NCI-H345 (cell line): ENCODE results near the gene LRRK1.

Experiments used
- DNase-seq: peaks from one replicate; lab custom pipeline; 2025; lab: John Stamatoyannopoulos, UW

Gene LRRK1

DNA sequence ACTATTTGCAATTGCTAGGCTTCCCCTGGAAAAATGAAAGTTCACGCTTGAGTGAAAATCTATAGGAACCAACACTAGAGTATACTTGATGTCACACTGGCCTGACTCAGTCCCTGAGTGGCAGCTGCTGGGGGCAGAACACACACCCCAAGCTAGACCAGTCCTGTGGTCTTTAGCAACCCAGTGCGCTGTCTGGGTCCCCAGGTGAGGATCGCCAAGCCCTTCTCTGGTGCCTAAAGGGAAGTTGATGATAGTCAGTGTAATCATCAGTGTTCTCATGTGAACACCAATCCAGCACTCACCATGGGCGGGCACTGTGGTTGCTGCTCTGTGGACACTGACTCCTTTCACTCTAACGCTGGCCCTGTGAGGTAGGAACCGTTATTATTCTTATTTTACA, 28.3 kb upstream of the LRRK1 start:
- no peak for DNase-seq

DNA sequence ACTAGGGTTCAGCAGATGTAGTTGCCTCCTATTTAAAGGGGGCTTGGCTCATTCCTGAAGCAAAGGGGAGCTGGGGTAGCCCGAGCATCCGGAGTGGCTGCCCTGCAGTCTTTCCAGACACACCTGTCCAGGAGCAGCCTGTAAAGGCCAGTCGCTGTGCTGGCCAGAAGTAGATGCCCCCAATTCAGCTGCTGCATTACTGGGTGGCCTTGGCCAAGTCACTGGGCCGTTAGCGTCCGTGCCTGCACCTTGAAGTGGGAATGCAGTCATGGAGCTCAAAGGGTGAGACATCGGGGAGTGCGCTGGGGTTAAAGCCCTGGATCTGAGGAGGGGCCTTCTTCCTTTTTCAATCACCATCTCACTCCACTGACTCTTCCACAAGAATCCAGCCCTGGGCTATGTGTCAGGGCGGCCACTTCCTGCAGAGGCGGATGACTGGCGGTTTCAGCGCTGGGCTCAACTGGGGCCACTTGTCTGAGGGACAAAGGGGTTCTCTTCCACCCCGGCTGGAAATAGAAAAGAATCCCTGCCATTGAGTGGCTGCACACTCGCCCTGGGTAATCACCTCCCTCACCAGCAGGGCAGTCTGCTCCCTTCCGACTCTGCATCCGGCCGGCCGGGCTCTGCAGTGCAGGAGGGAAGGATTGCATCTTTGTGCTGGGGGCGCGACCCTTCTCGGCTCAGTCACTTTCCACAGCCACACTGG, 27.7 kb upstream of the LRRK1 start:
- DNase-seq = no peak

DNA sequence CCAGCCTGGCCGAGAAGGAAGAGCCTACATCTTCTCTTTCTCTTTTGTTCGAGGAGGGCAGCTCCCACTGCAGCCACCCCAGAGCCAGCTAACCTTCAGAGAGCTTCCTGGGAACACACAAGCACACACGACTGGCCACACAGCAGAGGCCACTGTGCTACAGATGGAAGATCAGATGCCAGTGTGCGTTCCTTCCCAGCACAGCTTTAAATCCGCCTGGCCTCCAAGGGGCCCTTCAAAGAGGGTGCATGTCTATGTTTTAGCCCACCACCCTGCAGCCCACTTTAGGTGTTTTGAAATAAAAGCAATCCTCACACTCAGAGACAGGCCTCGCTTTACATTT, 27.2 kb upstream of the LRRK1 start:
- no peak for DNase-seq

DNA sequence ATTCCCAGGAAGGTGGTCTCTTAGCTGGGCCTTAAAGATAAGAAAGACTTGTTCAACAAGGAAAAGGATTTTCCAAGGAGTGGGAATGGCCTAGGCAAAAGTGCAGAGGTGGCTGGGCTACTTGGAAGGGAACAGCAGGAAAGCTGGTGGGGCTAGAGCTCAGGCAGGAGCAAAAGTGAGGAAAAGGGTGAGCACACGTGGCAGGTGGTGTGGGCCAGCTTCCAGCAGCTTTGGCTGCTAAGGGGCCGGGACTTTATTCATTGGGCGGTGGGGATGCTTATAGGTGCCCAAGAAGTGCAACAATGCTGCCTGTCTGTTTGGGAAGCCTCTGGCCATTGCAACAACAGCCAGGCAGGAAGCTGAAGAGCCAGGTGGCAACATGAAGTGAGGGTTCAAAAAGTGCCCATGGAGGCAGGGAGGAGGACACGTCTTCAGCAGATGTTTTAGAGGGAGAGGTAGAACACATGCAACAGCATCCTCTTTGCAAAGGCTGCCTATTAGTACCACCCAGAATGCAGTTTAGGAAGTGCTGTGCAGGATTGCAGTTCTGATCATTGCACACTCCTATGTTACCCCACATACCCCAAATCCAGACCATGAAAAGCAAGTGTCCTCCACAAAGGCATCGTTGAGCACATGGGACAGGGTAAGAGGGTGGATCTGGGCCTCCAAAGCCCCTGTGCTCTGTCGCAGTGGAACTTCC, 25.7 kb upstream of the LRRK1 start:
- no peak for DNase-seq

DNA sequence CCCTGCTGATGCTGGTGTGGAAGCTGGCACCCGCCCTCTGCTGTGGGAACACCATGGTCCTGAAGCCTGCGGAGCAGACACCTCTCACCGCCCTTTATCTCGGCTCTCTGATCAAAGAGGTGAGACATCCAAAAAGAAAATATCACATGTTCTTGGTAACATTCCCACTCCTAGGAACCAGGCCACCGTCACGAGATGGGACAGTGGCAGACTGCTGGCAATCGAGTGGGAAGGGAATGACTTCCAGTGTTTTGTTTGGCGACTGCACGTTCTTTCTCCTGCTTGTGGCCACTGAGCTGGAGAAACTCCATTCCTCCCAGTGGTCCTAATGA, 25.2 kb upstream of the LRRK1 start:
- no peak for DNase-seq

DNA sequence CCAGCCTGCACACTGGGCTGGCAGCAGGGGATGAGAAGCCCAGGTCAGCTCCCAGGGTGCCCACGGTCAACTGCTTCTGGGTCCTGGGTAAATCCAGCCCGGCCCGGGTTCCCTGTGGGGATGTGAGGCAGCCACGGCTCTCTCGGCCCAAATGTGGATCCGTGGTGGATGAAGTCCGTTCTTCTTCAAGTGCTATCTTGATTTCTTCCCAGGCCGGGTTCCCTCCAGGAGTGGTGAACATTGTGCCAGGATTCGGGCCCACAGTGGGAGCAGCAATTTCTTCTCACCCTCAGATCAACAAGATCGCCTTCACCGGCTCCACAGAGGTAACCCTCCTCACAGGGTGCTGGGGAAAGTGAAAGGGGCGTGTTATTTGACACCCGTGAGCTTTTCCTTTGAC, 23.4 kb upstream of the LRRK1 start:
- no peak for DNase-seq

DNA sequence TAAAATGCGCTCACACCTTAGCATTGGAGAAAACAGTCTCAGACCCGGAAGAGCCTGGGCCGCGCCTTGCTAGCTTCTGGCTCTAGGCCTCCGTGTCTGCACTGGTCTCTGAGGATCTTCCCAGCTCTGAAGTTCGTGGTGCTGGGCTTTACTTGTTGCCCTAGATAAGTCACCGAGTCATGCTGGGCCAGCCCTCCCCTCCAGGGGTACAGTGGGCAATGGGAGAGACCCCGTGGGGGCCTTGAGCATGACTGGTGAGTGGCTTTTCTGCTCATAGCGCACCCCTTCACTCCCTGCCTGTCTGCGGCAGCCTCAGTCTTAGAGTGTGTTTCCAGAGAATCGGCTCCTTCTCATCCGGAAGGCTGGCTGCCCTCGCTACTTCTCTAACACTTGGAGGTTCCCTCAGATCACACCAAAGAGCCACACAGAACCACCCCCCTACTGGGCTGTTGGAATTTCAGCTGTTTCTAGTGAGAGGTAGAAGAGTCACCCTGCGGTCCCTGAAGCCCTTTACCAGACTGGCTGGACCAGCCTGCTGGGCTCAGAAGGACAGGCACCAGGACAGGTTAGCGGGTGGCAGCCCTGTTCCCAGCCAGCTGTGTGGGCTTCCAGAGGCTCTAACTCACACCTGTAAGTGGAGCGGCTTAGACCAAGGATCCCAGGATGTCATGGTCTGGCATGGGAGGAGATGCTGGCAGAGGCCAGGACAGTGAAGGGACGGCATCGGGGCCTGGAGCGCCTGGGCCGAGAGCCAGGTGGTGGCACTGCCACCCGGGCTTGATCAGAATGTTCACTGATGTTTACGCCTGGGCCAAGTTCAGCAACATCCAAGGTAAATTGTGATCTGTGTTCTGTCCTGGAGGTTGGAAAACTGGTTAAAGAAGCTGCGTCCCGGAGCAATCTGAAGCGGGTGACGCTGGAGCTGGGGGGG, 21.7 kb upstream of the LRRK1 start:
- DNase-seq = no peak

DNA sequence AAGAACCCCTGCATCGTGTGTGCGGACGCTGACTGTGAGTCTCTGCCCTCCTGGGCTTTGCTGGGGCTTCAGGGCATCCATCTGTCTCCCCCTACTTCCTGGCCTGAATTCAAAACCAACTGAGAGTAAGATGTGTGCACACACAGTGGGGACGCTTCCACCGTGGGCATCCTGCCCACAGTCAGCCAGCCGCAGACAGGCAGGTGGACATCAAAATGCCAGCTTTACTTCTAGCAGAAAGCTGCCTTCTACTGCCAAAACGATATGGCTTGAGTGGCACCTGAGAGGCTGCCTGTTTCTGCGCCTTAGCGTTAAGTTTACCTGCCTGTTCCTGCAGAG, 21.0 kb upstream of the LRRK1 start:
- no peak for DNase-seq

DNA sequence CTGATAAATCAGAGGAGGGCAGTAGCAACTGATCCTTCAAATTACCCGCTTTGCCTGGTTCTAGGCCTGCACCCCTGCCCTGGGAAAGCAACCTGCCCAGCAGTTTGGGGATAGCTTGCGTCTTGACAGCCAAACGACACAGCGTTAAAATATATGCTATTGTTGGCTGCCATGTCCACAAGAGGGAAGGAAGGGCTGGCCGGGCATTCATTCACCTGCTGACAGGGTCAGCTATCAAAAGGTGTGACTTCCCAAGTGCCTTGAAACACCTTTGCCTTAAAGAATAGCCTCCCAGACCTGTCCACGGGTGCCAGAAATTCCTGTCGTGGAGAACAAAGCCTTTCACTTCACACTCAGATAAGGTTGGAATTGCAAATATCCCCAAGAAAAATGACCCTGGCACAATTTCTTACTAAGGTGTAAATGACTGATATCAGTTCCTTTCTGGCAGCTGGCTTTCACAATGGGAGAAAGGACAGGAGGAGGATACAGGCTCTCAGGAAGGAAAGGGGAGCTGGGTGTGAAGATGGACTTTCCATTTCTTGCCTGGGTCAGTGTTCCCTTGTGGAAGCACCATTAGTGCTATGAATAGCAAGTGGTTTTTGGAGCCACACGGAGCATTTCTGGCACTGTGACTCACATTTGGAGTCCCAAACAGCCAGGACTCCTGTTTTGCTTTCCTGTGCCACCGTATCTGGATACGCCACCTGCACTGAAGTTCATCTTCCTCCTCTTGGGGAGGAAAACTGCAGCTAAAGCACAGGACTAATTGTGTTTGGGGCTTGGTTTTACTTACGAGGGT, 20.3 kb upstream of the LRRK1 start:
- no peak for DNase-seq

DNA sequence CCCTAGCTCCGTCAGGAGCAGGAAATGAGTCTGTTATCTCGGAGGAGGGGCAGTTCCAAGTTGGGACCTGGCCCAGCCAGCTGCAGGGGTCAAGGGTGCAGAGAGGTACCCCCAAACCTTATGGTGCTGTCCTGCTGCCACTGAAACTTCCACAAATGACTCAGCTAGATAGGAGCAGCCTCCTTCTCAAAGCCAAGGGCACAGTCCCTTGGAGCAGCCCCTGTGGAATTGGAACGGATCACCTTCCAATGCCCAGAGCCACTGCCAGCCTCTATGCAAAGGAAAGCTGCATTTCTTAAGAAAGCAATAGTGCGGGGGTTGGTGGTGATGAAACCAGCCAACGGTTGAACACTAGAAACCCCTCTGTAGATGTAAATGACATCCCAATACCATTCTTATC, 19.6 kb upstream of the LRRK1 start:
- DNase-seq = no peak

DNA sequence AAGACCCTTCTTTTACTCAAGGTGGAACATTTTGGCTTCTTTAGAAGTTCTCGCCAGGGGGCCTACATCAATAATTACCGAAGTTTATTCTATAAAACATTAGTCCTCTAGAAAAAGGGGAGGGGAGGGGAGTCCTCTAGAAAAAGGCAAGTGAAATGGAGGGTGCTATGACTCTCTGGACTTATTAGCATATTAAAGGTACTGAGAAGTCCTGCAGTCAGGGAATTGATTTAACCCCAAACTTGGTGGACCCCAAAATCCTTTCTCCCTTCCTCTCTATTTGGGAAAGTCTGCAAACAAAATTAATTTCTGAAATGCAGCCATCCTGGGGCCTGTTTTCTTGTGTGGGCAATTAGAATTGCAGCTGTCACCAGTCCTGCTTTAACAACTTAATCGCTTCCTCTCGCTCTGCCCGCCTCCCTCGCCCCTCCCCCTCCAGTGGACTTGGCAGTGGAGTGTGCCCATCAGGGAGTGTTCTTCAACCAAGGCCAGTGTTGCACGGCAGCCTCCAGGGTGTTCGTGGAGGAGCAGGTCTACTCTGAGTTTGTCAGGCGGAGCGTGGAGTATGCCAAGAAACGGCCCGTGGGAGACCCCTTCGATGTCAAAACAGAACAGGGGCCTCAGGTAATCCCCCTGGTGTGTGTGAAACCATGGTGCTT, 18.9 kb upstream of the LRRK1 start:
- DNase-seq = no peak

DNA sequence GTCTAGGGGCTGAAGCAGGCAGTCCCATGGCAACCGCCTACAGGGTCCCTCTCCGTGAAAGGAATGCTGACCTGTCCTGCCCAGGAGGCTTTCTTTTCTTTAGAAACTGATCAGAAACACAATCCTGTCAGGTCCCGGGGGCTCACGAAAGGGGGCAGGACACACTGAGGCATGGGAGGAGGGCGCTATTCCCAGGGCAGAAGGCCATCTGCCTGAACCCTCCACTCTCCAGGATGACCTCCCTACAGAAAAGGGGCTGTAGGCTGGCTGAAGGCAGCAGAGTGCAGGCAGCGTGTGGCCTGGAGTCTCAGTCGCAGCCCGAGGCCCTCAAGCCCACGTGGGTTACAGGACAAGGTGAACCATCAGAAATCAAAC, 18.4 kb upstream of the LRRK1 start:
- DNase-seq = no peak

DNA sequence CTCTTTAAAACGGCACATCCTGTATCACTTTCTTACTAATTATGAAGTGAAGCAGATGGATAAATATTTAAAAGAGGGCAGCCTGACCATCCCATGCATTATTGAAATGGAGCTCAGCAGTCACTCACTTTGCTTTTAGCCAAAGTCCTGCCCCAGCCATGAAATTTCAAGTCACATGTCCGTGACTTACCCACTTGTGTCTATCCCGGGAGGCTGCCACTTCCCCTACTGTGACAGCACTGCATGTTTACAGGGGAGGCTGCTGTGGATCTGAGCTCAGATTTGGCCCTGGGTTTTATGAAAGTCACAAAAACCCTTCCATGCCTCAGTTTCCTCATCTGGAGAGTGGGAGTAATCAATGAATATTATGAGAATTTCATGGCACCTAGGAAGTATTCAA, 17.9 kb upstream of the LRRK1 start:
- no peak for DNase-seq

DNA sequence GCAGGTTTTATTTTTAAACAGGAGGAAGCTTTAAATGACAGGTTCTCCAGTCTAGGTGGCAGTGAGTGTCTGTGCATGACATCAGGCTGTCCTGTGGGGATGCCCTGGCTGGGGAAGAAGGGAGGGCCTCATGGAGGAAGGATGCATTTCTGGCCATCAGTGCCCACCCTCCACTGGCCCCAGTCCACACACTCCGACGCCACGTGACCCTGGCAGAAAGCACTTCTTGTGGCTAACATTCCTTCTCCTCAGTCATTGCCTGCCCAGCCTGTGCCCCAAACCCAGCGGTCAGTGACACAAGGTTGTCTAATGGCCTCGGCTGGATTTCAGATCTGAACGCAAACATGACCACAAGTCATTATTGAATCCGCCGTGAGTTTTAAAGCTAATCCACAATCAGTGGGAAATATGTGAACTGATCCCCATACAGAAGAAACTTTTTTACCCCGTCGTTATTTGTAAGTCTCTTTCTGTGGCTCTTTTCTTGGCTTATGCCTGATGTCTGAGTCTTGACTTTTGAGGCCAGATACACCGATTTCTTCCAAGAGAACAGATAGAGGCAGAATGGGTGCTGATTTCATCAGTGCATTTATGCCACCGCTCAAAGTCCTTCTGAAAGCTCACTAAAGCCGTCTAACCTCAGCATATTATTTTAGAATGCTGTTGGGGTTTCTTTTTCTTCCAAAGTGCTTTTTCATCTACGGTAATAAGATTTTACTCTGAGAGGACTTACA, 17.3 kb upstream of the LRRK1 start:
- DNase-seq = no peak

DNA sequence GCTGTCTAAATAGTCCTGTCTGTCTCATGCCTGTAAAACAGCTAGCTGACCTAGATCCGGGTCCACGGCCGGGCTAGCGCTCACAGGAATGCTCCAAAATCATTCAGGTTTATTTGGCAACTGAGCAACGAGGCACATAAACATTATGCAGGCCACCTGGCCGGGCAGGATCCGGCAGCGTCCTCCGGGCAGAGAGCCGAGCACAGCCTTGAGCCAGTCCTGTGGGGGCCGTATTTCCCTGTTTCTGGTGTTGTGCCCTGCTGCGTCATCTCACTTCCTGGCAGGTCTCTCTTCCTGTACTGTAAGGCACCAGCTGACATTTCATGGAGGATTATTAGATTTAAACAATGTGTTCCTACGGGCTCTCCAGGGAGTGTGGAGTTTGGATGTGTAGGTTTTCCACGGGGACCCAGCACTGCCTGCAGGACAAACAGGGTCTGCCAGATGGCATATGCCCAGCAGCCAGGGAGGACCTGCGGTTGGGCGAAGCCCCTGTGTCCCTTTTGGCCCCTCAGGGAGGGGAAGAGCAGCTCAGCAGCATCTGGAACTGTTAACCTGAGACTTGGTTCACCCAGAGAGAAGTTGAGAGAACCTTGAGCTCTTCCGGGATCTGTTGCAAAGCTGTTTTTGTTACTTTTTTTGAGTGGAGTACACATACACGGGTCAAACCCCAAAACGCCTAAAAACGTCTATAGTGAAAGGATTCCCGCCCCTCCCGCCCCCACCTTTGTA, 16.6 kb upstream of the LRRK1 start:
- DNase-seq = no peak

DNA sequence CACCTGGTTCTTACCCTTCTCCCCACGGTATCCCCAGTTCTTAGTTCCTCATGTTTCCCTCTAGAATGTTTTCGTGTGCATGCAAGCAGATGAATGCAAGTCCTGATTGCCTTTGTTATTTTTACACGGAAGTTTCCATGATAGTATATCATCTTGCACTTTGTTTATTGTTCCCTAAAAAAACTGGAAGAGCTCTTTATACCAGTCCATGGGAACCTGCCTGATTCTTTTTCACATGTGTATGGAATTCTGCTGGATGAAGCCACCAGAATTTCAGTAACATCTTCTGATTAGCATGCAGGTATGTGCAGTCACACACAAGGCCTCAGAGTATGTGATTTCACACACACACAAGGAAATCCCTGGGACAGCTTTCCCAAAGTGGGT, 16.0 kb upstream of the LRRK1 start:
- no peak for DNase-seq

DNA sequence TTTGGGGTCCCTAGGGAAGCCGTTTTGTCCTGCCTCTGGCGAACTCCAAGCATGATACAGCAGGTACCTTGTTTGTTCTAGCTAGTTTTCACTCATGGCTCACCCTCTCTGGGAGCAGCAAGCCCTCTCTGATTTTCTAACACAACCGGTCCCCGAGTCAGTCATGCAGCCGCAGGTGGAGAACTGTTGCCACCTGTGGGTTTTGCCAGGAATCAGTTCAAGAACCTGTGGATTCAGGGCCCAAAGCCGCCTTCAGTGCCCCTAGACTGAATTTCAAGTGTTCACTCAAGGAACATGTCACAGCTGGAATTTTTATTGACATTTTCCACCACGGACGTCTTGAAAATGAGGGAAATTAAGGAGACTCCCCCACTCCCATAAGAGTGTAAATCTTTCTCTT, 13.3 kb upstream of the LRRK1 start:
- no peak for DNase-seq

DNA sequence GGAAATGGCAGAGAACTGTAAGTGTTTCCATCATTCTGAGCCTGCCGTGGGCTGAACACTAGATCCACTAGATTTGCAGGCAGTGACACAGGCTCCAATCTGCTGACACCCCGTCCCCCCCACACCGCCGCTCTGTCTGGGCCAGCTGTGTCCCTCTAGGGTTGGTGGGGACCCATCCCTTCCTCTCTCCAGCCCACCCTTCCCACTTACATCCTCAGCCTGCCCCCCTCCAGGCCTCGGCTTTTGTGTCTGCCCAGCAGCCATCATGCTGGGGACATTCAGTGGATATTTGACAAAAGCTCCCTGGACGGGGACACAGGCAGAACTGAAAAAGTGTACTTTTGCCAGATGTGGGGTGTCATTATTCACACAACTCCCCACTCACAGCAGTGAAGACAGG, 10.7 kb upstream of the LRRK1 start:
- no peak for DNase-seq

DNA sequence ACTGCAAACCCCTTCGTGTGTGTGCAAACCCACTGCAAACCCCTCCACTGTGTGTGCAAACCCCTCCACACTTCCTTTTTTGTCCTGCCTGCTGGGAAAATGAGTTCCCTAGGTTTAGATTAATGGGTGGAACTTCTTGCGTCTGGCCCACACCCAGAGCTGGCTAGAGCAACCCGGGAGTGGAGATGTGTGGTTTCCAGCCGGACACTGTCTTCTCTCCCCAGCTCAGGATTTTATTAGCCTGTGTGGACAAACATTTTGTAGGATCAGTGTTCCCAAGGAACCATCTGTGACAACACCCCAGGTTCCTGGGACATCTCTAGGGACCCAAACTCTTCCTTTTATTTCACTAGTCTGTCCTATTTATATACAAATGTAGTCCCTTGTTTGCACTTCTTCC, 9.6 kb upstream of the LRRK1 start:
- DNase-seq = no peak
